ENCODE data around the gene DEUP1. TPM values are rescaled to one million over a fixed set of nuclear protein-coding genes. Genes with fewer than 3 reads are reported as not detected.

DEUP1 gene
- total RNA-seq, 3 donors from 2014 or later: not detected

GRCh38 chr11:93480756-93481155 is 150.2 kb downstream of the DEUP1 start:
- peaks cover 28% of the 10 kb centered on the region for H3K4me1 ChIP-seq (ENCODE audit: low read depth)
- intact Hi-C loops (cut with DNase I, micrococcal nuclease): no loop called here
- DNase-seq (no peak), ATAC-seq (no peak)
- no peak overlapping the region for H3K4me3 ChIP-seq
- H3K36me3 ChIP-seq (ENCODE audit: low read depth): no peaks in the 10 kb centered on the region
- no peak for TF ChIP-seq CTCF (IDR thresholded peaks at IDR 0.05)
- H3K9me3 ChIP-seq: no peaks in the 10 kb centered on the region

GRCh38 chr11:93481279-93481678 is 150.7 kb downstream of the DEUP1 start:
- no peak overlapping the region for H3K4me3 ChIP-seq
- H3K9me3 ChIP-seq: no peaks in the 10 kb centered on the region
- intact Hi-C loops (cut with DNase I, micrococcal nuclease): no loop called here
- H3K36me3 ChIP-seq (ENCODE audit: low read depth): no peaks in the 10 kb centered on the region
- TF ChIP-seq CTCF (IDR thresholded peaks at IDR 0.05): no peak
- DNase-seq: peak; percentile 56 to 83 (median 83)
- ATAC-seq: peak; percentile 95
- H3K4me1 ChIP-seq (ENCODE audit: low read depth): peaks cover 28% of the 10 kb centered on the region

GRCh38 chr11:93481696-93482095 is 151.2 kb downstream of the DEUP1 start:
- ATAC-seq (peak; percentile 72), DNase-seq (peak in 1 of 3 donors; percentile 65)
- intact Hi-C loops (cut with DNase I, micrococcal nuclease): no loop called here
- TF ChIP-seq CTCF (IDR thresholded peaks at IDR 0.05): no peak
- H3K36me3 ChIP-seq (ENCODE audit: low read depth): no peaks in the 10 kb centered on the region
- no peak overlapping the region for H3K4me3 ChIP-seq
- H3K4me1 ChIP-seq (ENCODE audit: low read depth): peaks cover 28% of the 10 kb centered on the region
- H3K9me3 ChIP-seq: no peaks in the 10 kb centered on the region

DNA sequence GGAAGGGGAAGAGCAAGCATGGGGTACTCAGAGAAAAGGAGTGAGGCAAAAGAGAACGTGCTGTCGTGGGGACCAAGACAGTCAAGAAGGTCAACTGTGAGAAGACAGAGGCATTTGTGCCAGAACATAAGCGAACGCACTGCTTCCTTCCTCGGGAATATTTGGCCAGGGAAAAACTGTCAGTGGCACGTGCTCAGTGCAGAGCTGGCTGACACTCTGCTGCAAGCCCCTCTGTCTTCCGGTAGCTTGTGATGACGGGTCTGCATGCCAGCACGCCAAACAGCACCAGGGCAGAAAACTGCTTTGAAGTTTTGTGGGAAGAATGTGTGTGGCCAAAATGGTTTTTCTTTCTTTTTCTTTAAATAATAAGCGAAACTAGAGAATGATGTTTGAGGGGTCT is 152.0 kb downstream of the DEUP1 start:
- no peak for ATAC-seq
- intact Hi-C loops (cut with DNase I, micrococcal nuclease): no loop called here
- no peak for TF ChIP-seq CTCF (IDR thresholded peaks at IDR 0.05)

GRCh38 chr11:93484716-93485115 is 154.2 kb downstream of the DEUP1 start:
- TF ChIP-seq CTCF (IDR thresholded peaks at IDR 0.05): no peak
- DNase-seq (no peak), ATAC-seq (no peak)
- no peaks in the 10 kb centered on the region for H3K36me3 ChIP-seq (ENCODE audit: low read depth)
- no peak overlapping the region for H3K4me3 ChIP-seq
- H3K4me1 ChIP-seq (ENCODE audit: low read depth): peaks cover 28% of the 10 kb centered on the region
- intact Hi-C loops (cut with DNase I, micrococcal nuclease): no loop called here
- no peaks in the 10 kb centered on the region for H3K9me3 ChIP-seq

More for the DNA sequence above, 152.0 kb downstream of the DEUP1 start:
- H3K9me3 ChIP-seq: no peaks in the 10 kb centered on the region
- H3K36me3 ChIP-seq (ENCODE audit: low read depth): no peaks in the 10 kb centered on the region
- H3K4me1 ChIP-seq (ENCODE audit: low read depth): peaks cover 28% of the 10 kb centered on the region
- no peak for DNase-seq
- no peak overlapping the region for H3K4me3 ChIP-seq

- Histone ChIP-seq H3K4me3 (no peak overlapping the region), H3K36me3 (ENCODE audit: low read depth) (peaks cover 3% of the 10 kb centered on the region), H3K4me1 (ENCODE audit: low read depth) (peaks cover 30% of the 10 kb centered on the region), H3K9me3 (no peaks in the 10 kb centered on the region)
- intact Hi-C loops (cut with DNase I, micrococcal nuclease): no loop called here
- ATAC-seq (no peak), DNase-seq (no peak)
- no peak for TF ChIP-seq CTCF (IDR thresholded peaks at IDR 0.05)
Observed at GRCh38 chr11:93485983-93486382, 155.4 kb downstream of the DEUP1 start.

All from mucosa of descending colon (tissue), 3 donors.